Right lobe of liver (tissue), 4 donors: ENCODE data around the gene PDE6G.
"Not testable (repeated sequence)": the region's sequence is repeated elsewhere in the genome, so short reads cannot be mapped to it uniquely, and the experiment has no call there.

Source experiments
- POLR2A ChIP-seq: fragments of 450-650 bp; IDR thresholded peaks from one replicate; pipeline ENCODE4 v1.6.1; 2017; ENCODE audit warnings: antibody characterized with exemption, mild to moderate bottlenecking
- TF ChIP-seq, protein P1 (sequence below), 4 donors: fragments of 200-600 bp in 3 of 4; fragments of 450-650 bp in 1 of 4; IDR thresholded peaks; one replicate each; pipeline versions ENCODE4 v1.5.1 to v1.8.0; 2016 to 2022; ENCODE audit warnings: antibody characterized with exemption in 4 of 4, mild to moderate bottlenecking in 2 of 4
- donor health status: DM: no; HTN: no; CAD: no.
- donor health status: DM: no; HTN: no; CAD: no.
- donor health status: DM: no; HTN: yes; CAD: no.

DNA sequence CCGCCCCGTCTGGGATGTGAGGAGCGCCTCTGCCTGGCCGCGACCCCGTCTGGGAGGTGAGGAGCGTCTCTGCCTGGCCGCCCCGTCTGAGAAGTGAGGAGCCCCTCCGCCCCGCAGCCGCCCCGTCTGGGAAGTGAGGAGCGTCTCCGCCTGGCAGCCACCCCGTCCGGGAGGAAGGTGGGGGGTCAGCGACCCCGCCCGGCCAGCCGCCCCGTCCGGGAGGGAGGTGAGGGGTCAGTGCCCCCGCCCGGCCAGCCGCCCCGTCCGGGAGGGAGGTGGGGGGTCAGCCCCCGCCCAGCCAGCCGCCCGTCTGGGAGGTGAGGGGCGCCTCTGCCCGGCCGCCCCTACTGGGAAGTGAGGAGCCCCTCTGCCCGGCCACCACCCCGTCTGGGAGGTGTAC, 38.0 kb downstream of the PDE6G start:
- TF ChIP-seq, protein P1, sequence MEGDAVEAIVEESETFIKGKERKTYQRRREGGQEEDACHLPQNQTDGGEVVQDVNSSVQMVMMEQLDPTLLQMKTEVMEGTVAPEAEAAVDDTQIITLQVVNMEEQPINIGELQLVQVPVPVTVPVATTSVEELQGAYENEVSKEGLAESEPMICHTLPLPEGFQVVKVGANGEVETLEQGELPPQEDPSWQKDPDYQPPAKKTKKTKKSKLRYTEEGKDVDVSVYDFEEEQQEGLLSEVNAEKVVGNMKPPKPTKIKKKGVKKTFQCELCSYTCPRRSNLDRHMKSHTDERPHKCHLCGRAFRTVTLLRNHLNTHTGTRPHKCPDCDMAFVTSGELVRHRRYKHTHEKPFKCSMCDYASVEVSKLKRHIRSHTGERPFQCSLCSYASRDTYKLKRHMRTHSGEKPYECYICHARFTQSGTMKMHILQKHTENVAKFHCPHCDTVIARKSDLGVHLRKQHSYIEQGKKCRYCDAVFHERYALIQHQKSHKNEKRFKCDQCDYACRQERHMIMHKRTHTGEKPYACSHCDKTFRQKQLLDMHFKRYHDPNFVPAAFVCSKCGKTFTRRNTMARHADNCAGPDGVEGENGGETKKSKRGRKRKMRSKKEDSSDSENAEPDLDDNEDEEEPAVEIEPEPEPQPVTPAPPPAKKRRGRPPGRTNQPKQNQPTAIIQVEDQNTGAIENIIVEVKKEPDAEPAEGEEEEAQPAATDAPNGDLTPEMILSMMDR (IDR thresholded peaks at IDR 0.05): not testable (repeated sequence)
- not testable (repeated sequence) for TF ChIP-seq POLR2A
